HFFc6 (cell line): ENCODE results near the gene RGS16. TPM values are rescaled to one million over a fixed set of nuclear protein-coding genes. Genes with fewer than 3 reads are reported as not detected.

ENCODE experiments used
- DNase-seq: peaks from one replicate; pipeline ENCODE4 v3.0.0-alpha.2; 2018
- H3K27ac Mint-ChIP-seq: 2 replicates; pipeline ENCODE4 v1.8.0; 2020; ENCODE audit warnings: mild to moderate bottlenecking, mixed read lengths
- H3K27me3 Mint-ChIP-seq: 2 replicates; pipeline ENCODE4 v1.8.0; 2021; ENCODE audit warnings: mild to moderate bottlenecking, moderate library complexity, mixed read lengths; ENCODE audit not compliant: insufficient read depth
- H3K36me3 Mint-ChIP-seq: 2 replicates; pipeline ENCODE4 v1.8.0; 2021; ENCODE audit warnings: low read depth, mixed read lengths
- H3K4me1 Mint-ChIP-seq: 2 replicates; pipeline ENCODE4 v1.8.0; 2020; ENCODE audit warnings: low read depth, mixed read lengths
- H3K4me3 Mint-ChIP-seq: 2 replicates; pipeline ENCODE4 v1.8.0; 2020; ENCODE audit warnings: mild to moderate bottlenecking, moderate library complexity, mixed read lengths
- H3K9me3 Mint-ChIP-seq: 2 replicates; pipeline ENCODE4 v1.8.0; 2020; ENCODE audit warnings: mild to moderate bottlenecking, mixed read lengths
- CTCF ChIP-seq: fragments of 200-600 bp; sonication (generic); IDR thresholded peaks from 2 replicates; pipeline ENCODE4 v1.5.0; 2021; ENCODE audit warnings: antibody characterized with exemption, mild to moderate bottlenecking
- total RNA-seq, 6 experiments: library from RNA; stranded (reverse); fragmentation: NEBNext Ultra II Directional; extraction: Animal tissue kit (Norgen Biotek cat#: 25700); gene quantifications; 2 replicates in 1 of 6; 3 replicates in 5 of 6; pipeline ENCODE4 v1.2.3, GENCODE V29; 2021

Gene RGS16
- total RNA-seq, 6 experiments from 2014 or later = 0.31 to 0.59 (median 0.39) TPM

DNA sequence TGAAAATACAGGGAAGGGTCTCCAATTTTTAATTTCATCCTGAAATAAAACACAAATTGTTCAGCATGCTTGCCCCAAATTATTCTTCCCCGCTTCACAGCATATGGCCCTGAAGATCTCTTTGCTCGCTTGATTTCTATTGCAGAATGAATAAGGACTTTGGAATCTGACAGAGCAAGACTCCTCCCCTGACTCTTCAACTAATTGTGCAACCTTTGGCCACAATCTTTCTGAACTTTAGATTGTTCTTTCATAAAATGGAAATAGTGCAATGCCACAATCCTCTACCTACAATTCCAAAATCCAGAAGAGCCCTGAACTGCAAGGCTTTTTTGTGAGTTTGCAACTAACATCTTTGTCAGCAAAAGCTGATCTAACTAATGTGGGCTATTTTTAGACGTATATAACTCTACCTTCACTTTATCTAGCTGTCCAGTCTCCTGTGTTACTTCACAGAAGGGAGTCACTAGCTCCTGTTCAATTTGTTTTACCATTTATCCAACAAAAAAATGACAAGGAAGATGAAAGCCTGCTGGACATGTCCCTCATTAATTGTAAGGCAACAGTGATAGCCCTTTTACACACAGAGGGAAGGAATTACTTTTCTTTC lies 28.5 kb downstream of the RGS16 start:
- Mint-ChIP-seq H3K36me3 (peaks cover 5% of the 10 kb centered on the region), H3K9me3 (no peaks in the 10 kb centered on the region), H3K4me3 (no peak overlapping the region), H3K27ac (no peak overlapping the region), H3K27me3 (no peaks in the 10 kb centered on the region), H3K4me1 (peaks cover 30% of the 10 kb centered on the region)
- peak; percentile 29 for DNase-seq
- no peak for TF ChIP-seq CTCF

GRCh38 chr1:182574156-182574555 lies 30.0 kb downstream of the RGS16 start:
- H3K36me3 Mint-ChIP-seq = peaks cover 3% of the 10 kb centered on the region
- no peaks in the 10 kb centered on the region for H3K9me3 Mint-ChIP-seq
- H3K4me3 Mint-ChIP-seq = no peak overlapping the region
- peaks cover 30% of the 10 kb centered on the region for H3K4me1 Mint-ChIP-seq
- no peaks in the 10 kb centered on the region for H3K27me3 Mint-ChIP-seq
- TF ChIP-seq CTCF = no peak
- H3K27ac Mint-ChIP-seq = no peak overlapping the region
- no peak for DNase-seq

DNA sequence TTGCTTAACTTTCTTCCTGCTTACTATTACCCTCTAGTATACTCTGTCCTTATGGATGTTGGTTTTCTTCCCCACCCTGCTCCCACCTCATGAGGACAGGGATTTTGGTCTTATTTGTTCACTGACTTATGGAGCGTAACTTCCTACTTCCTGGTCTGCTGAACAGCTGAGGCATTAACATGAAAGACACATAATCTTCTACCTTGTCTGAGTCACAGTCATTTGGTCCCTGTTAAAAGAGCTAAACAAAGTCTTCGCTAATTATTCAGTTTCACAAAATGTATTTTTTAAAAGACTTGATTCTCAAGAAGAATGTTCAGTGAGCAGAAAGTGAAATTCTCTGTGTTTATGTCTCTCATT lies 33.6 kb downstream of the RGS16 start:
- H3K27me3 Mint-ChIP-seq = no peaks in the 10 kb centered on the region
- no peaks in the 10 kb centered on the region for H3K9me3 Mint-ChIP-seq
- H3K36me3 Mint-ChIP-seq = no peaks in the 10 kb centered on the region; the same call in 1 of the 2 replicates
- TF ChIP-seq CTCF = no peak
- H3K27ac Mint-ChIP-seq = no peak overlapping the region
- H3K4me1 Mint-ChIP-seq = peaks cover 11% of the 10 kb centered on the region
- no peak for DNase-seq
- no peak overlapping the region for H3K4me3 Mint-ChIP-seq

GRCh38 chr1:182569939-182570610 lies 34.1 kb downstream of the RGS16 start:
- H3K4me3 Mint-ChIP-seq = no peak overlapping the region
- H3K4me1 Mint-ChIP-seq = peaks cover 6% of the 10 kb centered on the region; the same call in 1 of the 2 replicates
- no peak for TF ChIP-seq CTCF
- H3K9me3 Mint-ChIP-seq = no peaks in the 10 kb centered on the region
- peaks cover 2% of the 10 kb centered on the region for H3K27me3 Mint-ChIP-seq
- DNase-seq = no peak
- no peaks in the 10 kb centered on the region for H3K36me3 Mint-ChIP-seq
- no peak overlapping the region for H3K27ac Mint-ChIP-seq

GRCh38 chr1:182568647-182569284 lies 35.4 kb downstream of the RGS16 start:
- no peak for DNase-seq
- Mint-ChIP-seq H3K36me3 (no peaks in the 10 kb centered on the region), H3K27me3 (peaks cover 3% of the 10 kb centered on the region), H3K27ac (no peak overlapping the region), H3K9me3 (no peaks in the 10 kb centered on the region), H3K4me3 (no peak overlapping the region), H3K4me1 (peaks cover 6% of the 10 kb centered on the region; the same call in 1 of the 2 replicates)
- TF ChIP-seq CTCF = no peak
